Mesothelial cell of epicardium (in vitro differentiated cells): ENCODE data around the gene ENDOD1. TPM values are rescaled to one million over a fixed set of nuclear protein-coding genes. Genes with fewer than 3 reads are reported as not detected.
"Not testable (repeated sequence)": the region's sequence is repeated elsewhere in the genome, so short reads cannot be mapped to it uniquely, and the experiment has no call there.

Experiments
- DNase-seq, 2 experiments: peaks; one replicate each; pipeline ENCODE4 v3.0.0; 2021; ENCODE audit warnings: low spot score in 2 of 2; ENCODE audit not compliant: unreplicated experiment in 2 of 2
- H3K27ac Mint-ChIP-seq: 2 replicates; pipeline ENCODE4 v1.8.0; 2021; ENCODE audit warnings: mixed read lengths
- H3K27me3 Mint-ChIP-seq: 2 replicates; pipeline ENCODE4 v1.8.0; 2021; ENCODE audit warnings: low read depth, mixed read lengths
- H3K36me3 Mint-ChIP-seq: 2 replicates; pipeline ENCODE4 v1.8.0; 2021; ENCODE audit warnings: mixed read lengths
- H3K4me1 Mint-ChIP-seq: 2 replicates; pipeline ENCODE4 v1.8.0; 2021; ENCODE audit warnings: mixed read lengths
- H3K4me3 Mint-ChIP-seq: 2 replicates; pipeline ENCODE4 v1.8.0; 2021; ENCODE audit warnings: mild to moderate bottlenecking, moderate library complexity, mixed read lengths
- H3K9me3 Mint-ChIP-seq: 2 replicates; pipeline ENCODE4 v1.8.0; 2021; ENCODE audit warnings: mixed read lengths
- total RNA-seq: library from RNA; stranded (reverse); gene quantifications from 3 replicates; pipeline ENCODE4 v1.2.1, GENCODE V29; 2021
- TF ChIP-seq, protein P1 (sequence below): fragments of 200-600 bp; sonication (generic); IDR thresholded peaks from one replicate; pipeline ENCODE4 v1.5.0; 2021; ENCODE audit warnings: antibody characterized with exemption; ENCODE audit not compliant: unreplicated experiment

The ENDOD1 gene
- total RNA-seq, 1 donor from 2014 or later = 7.6 TPM

DNA sequence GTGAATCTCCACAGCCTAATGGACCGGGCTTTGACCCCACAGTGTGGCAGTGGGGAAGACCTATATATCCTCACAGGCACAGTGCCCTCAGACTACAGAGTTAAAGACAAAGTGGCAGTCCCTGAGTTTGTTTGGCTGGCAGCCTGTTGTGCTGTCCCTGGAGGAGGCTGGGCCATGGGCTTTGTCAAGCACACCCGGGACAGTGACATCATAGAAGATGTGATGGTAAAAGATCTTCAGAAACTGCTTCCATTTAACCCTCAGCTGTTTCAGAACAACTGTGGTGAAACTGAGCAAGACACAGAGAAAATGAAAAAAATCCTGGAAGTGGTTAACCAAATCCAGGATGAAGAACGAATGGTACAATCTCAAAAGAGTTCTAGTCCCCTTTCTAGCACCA lies 39.0 kb downstream of the ENDOD1 start:
- no peak for DNase-seq
- peaks cover 3% of the 10 kb centered on the region for H3K36me3 Mint-ChIP-seq
- H3K27me3 Mint-ChIP-seq = no peaks in the 10 kb centered on the region
- H3K4me3 Mint-ChIP-seq = no peak overlapping the region
- H3K27ac Mint-ChIP-seq = no peak overlapping the region
- H3K4me1 Mint-ChIP-seq = peaks cover 4% of the 10 kb centered on the region
- TF ChIP-seq, protein P1, sequence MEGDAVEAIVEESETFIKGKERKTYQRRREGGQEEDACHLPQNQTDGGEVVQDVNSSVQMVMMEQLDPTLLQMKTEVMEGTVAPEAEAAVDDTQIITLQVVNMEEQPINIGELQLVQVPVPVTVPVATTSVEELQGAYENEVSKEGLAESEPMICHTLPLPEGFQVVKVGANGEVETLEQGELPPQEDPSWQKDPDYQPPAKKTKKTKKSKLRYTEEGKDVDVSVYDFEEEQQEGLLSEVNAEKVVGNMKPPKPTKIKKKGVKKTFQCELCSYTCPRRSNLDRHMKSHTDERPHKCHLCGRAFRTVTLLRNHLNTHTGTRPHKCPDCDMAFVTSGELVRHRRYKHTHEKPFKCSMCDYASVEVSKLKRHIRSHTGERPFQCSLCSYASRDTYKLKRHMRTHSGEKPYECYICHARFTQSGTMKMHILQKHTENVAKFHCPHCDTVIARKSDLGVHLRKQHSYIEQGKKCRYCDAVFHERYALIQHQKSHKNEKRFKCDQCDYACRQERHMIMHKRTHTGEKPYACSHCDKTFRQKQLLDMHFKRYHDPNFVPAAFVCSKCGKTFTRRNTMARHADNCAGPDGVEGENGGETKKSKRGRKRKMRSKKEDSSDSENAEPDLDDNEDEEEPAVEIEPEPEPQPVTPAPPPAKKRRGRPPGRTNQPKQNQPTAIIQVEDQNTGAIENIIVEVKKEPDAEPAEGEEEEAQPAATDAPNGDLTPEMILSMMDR = no peak
- H3K9me3 Mint-ChIP-seq = no peaks in the 10 kb centered on the region

DNA sequence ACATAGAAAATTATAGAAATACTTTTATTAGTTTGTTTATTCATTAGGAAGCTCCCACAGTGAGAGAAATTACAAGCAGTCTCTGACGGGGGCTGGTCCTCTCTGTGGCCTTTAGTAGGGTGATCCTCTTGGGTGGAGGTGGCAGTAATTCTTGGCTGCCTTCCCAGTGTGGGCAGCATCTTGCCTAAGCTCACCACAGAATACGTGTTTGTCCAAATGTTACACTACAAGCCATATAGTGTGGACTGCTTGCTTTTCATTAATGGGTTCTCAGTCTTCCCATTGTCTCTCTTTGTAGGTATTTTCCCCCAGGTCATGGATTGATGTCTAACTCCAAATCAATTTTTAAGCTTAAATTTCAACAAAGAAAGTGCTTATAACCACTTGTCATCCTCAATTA lies 43.3 kb downstream of the ENDOD1 start:
- H3K27ac Mint-ChIP-seq = no peak overlapping the region
- H3K36me3 Mint-ChIP-seq = peaks cover 3% of the 10 kb centered on the region
- no peaks in the 10 kb centered on the region for H3K27me3 Mint-ChIP-seq
- no peak for DNase-seq
- no peaks in the 10 kb centered on the region for H3K9me3 Mint-ChIP-seq
- peaks cover 20% of the 10 kb centered on the region for H3K4me1 Mint-ChIP-seq
- H3K4me3 Mint-ChIP-seq = no peak overlapping the region
- TF ChIP-seq, protein P1 = no peak

DNA sequence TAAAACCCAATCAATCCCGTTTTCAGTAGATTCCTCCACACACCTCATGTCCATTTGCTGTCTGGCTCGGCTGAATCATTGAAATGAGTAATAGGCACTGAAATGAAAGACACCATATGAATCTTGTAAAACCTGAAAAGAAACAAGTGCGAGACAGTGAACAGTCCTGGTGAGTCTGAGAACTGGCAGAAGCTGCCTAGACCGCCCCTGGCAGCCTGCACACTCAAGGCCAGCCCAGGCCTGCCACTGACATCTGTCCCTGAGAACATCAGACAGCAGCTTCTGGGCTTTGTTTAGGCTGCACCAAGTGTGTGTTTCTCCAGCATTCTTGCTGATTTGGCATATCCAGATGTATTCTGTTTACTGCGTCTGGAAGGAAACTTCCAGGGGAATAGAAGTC lies 44.8 kb downstream of the ENDOD1 start:
- Mint-ChIP-seq H3K4me1 (peaks cover 35% of the 10 kb centered on the region), H3K9me3 (no peaks in the 10 kb centered on the region), H3K36me3 (no peaks in the 10 kb centered on the region), H3K27me3 (no peaks in the 10 kb centered on the region), H3K4me3 (no peak overlapping the region), H3K27ac (peak overlapping the region; percentile 80)
- TF ChIP-seq, protein P1 = no peak
- DNase-seq = no peak

DNA sequence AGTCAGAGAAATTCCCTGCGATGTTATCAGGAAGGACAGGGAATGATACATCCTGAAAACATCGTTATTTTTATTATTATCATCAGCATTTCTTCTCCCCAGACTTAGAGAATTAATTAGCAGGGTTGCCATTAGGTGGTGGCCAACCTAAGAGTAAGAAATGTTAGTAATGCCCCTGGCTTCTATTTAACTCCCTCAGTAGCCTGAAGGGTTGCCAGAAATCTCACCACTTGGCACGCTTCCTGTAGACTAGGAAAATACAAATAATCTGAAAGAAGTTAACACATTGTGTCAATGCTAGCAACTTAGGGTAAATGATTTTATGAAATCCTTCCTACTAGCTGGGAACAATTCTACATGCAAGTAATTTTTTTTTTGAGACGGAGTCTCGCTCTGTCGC lies 45.5 kb downstream of the ENDOD1 start:
- H3K27me3 Mint-ChIP-seq = no peaks in the 10 kb centered on the region
- TF ChIP-seq, protein P1 = no peak
- H3K9me3 Mint-ChIP-seq = no peaks in the 10 kb centered on the region
- H3K4me3 Mint-ChIP-seq = no peak overlapping the region
- H3K36me3 Mint-ChIP-seq = no peaks in the 10 kb centered on the region
- peaks cover 32% of the 10 kb centered on the region for H3K4me1 Mint-ChIP-seq
- peak overlapping the region; percentile 80 for H3K27ac Mint-ChIP-seq
- DNase-seq = no peak

DNA sequence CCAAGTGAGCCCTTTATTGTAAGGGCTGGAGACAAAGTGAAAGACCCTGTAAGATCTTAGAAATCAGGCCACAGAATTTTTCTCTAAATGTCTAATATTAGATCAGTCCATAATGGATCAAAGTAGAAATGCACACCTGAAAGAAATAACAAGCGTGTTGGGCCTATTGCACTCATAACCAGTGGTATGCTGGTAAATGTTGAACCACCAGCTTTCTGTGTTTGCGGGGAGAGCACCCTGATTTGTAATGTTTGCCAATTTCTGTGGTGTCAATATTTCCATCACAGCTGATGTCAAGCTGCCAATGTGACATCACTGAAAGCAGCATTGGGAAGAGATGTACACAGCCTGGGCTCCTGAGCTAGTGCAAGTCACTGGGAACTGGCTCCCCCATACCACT lies 46.2 kb downstream of the ENDOD1 start:
- no peak overlapping the region for H3K27ac Mint-ChIP-seq
- no peaks in the 10 kb centered on the region for H3K9me3 Mint-ChIP-seq
- no peak for DNase-seq
- peaks cover 33% of the 10 kb centered on the region for H3K4me1 Mint-ChIP-seq
- H3K36me3 Mint-ChIP-seq = no peaks in the 10 kb centered on the region
- no peak overlapping the region for H3K4me3 Mint-ChIP-seq
- TF ChIP-seq, protein P1 = no peak
- no peaks in the 10 kb centered on the region for H3K27me3 Mint-ChIP-seq

DNA sequence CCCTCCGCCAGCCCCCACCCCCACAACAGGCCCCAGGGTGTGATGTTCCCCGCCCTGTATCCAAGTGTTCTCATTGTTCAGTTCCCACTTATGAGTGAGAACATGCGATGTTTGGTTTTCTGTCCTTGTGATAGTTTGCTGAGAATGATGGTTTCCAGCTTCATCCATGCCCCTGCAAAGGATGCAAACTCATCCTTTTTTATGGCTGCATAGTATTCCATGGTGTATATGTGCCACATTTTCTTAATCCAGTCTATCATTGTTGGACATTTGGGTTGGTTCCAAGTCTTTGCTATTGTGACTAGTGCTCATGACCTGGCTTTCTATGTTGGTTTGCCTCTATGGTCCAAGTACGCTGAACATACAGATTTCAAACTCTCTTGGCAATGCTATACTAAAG lies 47.1 kb downstream of the ENDOD1 start:
- H3K36me3 Mint-ChIP-seq, H3K9me3 Mint-ChIP-seq, H3K27ac Mint-ChIP-seq, H3K27me3 Mint-ChIP-seq, DNase-seq, H3K4me3 Mint-ChIP-seq: not testable (repeated sequence)
- peaks cover 33% of the 10 kb centered on the region for H3K4me1 Mint-ChIP-seq
